GM19372 (cell line): ENCODE data around the gene RNF144B.
"Not testable (repeated sequence)": the region's sequence is repeated elsewhere in the genome, so short reads cannot be mapped to it uniquely, and the experiment has no call there.

ENCODE experiments used
- ATAC-seq: cut with Tn5 transposase; IDR thresholded peaks from one replicate; pipeline ENCODE4 v1.9.1; 2021; ENCODE audit warnings: mild to moderate bottlenecking, low read depth, moderate library complexity; ENCODE audit not compliant: unreplicated experiment

Gene RNF144B

DNA sequence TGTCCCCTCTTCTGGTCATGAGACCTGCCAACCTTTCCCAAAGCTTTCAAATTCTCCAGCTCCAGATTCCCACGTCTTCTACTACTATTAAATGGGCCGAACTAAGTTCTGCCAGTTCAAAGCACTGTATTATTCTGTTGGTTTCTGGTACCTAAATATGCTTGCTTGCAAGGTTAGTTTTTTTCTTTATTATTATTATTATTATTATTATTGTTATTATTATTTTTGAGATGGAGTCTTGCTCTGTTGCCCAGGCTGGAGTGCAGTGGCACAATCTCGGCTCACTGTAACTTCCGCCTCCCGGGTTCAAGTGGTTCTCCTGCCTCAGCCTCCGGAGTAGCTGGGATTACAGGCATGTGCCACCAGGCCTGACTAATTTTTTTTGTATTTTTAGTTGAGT, 17.8 kb downstream of the RNF144B start:
- ATAC-seq: not testable (repeated sequence)

DNA sequence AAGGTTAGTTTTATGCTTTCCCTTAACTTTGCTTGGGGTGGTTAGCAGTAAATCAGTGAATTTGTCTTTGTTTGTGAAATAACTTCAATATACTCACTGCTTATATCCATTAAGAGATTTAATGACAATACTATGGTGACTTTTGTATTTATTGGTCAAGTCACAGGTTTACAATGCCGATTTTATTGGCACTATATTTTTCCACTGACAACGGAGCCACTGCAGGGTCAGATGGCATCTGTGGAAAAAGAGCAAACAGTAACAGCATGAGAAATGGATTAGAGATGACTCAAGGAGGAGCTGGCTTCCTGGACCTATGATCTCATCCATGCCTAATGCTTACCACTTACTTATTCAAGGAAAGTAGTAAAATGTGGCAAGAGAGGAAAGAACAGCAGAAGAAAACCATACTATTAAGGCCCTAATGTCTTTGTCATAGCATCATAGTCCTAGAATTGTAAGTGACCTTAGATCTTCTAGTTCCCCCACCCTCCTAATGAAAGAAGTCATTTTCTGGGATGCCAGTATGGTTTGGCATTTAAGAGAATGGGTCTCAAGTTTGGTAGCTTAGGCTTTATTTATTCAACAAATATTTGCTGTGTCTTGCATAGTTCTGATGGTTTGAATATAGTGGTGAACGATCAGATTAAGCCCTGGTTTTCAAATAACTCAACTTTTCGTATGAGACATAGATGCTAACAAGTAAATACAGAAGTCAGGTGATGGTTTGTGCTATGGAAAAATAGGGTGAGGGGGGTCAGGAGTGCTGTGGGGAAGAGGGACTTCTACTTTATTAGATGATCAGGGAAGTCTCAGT, 18.5 kb downstream of the RNF144B start:
- ATAC-seq: no peak

DNA sequence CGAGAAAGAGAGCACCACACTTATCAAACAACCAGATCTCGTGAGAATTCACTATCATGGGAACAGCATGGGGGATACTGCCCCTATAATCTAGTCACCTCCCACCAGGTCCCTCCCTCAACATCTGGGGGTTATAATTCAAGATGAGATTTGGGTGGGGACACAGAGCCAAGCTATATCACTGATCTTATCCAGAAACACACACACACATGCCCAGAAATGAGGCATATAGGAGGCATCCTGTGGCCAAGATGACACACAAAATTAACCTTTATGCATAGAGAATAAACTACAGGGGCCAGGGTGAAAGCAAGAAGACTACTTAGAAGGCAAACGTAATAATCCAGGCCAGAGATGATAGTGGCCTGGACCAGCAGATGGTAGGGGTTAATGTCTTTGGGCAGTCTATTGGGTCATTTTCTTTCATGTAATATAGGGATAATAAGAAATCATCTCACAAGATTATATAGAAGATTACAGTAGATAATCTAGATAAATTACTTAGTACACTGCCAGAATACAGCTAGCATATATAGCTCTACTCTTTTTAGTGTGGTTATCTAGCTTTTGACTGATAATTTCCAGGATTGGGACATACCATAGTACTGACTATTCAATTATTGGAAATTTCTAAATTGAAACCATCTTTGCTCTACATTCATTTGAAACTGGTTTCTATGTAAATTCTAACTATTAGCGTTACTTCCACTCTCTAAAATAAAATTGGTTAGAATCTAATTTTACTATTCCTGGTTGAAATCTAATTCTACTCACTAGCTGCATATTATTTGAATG, 20.0 kb downstream of the RNF144B start:
- ATAC-seq: no peak

DNA sequence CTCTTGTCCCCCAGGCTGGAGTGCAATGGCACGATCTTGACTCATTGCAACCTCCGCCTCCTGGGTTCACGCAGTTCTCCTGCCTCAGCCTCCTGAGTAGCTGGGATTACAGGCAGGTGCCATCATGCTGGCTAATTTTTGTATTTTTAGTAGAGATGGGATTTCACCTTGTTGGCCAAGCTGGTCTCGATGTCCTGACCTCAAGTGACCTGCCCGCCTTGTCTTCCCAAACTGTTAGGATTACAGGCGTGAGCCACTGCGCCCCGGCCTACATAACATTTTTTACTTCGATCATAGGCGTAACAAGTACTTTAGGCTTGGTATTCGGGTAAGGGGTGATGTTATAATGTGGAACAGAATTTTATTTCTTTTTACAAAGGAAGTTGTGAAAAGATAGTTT, 22.5 kb downstream of the RNF144B start:
- ATAC-seq: not testable (repeated sequence)

DNA sequence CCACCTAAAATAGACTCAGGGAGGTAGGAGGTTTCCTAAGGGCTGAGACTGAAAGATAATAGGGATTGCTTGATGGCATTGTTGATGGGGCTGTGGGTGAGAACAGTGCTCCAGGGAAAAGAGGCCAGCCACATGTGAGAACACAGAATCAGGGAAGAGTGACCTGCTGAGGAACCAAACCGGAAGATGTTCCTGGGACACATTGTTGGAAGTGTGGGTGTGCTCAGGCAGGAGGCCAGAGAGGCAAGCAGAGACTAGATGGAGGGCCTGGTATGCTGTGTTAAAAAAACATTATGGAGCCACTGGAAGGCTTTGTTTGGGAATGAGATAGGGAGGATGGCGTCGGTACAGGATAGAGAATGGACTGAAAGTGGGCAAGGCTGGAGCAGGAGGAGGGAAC, 23.3 kb downstream of the RNF144B start:
- no peak for ATAC-seq

DNA sequence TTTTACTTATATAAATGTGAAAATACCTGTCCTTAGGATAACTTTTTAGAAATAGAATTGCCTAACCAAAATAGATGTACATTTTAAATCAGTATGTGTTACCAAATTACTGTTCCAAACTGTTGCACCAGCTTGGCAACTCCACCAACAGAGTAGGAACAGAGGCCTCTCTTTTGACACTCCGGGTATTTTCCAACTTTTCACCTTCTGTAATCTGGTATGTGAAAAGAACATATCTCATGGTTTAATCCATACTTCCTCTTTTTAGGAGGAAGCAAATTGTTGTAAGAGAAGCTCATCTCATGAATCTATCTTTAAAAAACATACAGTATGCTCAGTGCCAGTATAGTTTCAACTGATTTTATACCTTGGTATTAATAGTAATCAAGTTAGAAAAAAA, 24.9 kb downstream of the RNF144B start:
- no peak for ATAC-seq

DNA sequence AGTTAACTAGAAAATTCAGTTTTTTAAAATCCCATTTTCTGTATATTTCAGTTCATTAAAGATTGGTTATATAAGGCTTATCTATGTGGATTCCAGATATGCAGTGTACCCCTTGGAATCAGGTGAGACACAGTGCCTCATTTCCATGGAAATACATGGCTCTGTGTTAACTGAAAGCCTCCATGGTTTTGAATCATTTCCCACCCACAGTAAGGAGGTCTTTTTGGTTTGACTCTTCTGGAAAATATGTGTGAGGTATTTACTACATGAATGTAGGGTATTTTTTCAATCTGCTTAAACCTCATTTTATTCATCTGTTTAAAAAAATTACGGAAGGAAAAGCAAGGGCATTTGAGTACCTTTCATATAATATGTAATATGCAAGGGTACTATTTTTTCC, 25.5 kb downstream of the RNF144B start:
- ATAC-seq: no peak

DNA sequence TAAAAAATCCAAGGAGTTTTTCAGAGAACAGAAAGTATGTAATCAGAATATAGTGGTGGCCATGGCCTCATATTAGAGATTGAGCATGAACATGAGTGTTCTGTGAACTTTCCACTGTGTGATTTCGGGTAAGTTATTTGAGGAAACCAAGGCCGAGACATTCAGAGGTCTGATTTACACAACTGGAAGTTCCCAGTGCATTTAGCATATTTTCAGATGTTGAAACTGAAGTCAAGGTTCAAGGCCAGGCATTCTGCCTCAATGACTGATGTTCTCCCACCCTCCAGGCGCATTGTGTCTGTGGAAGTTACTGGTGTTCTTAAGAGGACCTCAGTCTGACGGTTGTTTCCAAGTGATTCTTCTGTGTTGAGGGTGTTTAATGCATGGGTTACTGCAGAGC, 26.2 kb downstream of the RNF144B start:
- ATAC-seq: no peak

DNA sequence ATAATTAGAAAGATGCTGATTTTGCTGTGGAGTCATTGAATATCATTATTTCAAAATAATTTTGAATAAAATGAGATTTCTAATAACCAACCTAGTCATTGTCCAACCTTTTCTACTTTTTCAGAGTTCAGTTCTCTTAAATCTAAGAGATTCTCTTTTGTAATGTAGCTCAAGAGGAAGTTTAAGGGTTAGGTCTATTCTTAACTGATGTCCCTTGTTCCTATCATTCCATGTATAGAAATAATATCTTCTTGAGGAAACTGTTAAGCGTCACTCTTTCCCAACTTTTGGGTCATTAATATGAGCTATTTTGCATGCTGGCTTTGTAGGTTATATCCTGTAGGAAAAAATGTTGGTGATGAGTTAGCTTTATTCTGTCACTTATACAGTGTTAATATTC, 27.0 kb downstream of the RNF144B start:
- ATAC-seq: no peak

DNA sequence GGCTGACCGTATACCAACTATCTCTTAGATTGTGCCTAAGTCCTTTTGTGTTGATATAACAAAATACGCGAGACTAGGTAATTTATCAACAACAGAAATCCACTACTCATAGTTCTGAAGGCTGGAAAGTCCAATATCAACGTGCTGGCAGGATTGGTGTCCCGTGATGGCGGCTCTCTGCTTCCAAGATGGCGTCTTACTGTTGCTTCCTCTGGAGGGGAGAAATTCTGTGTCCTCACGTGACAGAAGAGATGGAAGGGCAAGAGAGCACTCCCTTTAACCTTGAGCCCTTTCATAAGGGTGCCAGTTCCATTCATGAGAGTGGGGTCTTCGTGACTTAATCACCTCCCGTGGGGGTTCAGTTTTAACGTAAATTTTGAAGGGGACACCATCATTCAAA, 28.1 kb downstream of the RNF144B start:
- ATAC-seq: no peak

DNA sequence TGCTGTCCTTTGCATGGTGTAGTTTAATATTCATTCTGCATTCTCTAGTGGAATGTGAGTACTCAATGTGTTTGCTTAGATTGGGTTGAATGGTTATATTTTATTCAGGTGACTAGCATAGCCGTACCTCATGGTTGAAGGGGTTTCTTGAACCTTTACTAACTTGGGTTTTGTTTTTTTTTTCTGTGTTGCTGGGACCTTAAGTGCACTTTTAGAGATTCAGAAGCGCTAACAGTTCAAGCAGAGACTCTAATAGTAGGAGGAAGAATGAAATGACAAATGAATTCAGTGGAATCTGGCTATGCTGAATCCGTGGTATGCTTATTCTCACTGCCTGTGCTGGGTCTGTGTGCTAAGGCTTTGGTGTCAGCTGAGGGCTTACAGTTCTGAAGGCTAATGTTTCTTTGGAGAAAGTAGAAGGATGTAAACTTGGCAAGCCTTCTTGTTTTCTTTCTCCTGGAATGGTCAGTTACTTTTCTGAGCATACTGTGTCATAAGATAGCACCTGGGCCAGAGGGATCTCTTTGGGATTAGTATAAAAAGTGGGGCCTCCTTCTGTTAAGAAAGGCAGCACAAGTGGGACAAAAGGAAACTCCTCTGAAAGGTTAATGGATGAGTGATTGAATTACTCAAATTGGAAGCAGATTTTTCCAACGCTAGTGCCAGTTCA, 28.7 kb downstream of the RNF144B start:
- no peak for ATAC-seq

DNA sequence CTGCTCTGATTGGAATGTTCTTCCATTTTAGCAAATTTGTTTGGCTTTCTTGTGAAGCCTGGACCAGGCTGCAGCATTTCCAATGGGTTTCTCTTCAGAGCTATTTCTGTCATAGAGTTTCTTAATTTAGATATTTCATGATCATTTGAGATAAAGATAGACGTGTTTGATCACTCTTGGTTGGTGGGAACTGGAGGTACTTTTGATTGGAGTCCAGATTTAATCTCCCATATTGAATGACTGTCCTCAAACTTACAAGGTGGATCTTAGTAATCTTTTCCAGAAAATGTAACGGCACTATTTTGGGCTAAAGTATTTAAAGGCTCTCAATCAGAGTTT, 29.2 kb downstream of the RNF144B start:
- no peak for ATAC-seq

DNA sequence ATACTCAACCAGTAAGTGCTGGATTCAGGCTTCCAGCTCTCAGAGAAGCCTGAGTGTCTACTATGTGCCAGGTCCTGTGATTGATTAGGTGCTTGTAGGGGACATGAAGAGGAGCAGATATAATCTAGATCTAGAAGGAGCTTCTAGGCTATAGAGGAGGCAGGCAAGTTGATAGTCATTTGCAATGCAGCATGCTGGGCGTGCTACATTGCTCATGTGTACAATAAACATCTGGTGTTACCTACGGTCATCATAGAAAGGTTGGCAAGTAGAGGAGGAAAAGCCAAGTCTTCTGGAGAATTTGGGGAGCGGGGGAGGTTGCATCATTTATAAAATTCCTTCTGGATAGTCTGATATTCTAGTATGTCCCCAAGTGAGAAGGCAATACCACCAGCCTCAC, 33.2 kb downstream of the RNF144B start:
- ATAC-seq: no peak

DNA sequence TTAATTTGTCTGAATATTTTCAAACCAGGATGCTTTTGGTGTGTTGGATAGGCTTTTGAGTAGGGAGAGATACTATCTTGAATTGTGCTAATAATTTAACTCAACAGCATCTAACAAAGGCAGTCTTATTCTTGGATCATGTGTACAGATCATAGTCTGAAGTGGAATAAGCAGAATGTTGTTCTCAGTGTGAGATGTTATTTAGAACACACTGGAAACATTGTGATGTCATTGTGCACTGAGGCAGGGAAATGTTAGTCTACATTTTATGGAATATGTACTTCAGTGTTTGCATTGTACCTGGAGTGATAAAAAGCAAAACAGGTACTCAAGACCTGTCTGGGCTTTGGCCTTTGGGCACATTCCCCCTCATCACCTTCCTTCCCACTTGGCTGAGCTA, 35.0 kb downstream of the RNF144B start:
- no peak for ATAC-seq

DNA sequence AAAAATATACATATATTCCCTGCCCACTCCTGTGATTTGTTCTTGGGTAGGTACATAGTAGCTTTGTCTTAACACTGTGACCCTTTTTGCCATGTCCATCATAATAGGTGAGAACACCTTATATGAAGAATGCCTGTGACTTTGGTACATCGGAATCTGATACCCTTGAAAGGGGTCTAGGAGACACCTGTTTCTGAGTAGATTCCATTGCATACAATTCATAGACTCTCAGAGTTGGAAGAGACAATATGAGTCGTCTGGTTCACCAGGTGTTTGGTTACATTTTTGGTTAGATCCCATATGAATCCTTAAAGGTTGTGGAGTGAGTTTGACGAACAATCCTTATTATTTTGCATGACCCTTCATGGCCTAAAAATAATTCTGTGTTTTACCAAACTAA, 36.3 kb downstream of the RNF144B start:
- no peak for ATAC-seq

DNA sequence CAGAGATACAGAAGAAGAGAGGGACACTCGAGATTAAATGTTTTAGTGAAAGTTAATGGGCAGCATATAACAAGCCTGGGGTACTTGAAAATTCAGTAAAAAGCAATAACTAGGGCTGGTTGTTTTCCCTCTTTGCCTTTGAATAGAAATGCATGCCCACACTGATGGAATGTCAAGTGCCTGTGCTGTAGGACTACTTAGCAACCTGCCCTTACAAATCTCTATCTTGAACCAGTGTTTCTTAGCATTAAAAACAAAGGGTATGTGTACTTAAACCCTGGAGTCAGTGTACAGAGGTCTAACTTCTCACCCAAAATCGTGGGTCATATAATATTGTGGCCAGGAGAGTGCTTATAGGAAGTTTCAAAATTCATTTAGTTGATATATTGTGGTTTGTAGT, 37.1 kb downstream of the RNF144B start:
- no peak for ATAC-seq

DNA sequence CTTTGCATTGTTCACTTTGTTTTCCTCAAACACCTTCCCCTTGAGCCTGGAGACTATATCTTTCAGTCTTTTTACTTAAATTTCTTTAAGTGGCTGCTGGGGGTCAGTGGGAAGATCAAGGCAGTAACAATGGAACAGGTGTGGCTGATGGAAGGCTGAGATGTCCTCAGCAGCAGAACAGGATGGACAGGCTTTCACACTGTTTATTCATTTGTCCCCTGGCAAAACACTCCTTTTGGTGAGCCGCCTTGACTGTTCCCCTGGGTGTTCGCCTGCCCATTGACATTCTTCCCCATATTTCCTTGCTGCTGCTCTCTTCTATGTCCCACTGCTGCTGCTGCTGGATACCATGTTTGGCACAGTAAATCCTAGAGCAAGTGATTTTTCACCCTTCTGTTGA, 38.1 kb downstream of the RNF144B start:
- no peak for ATAC-seq

DNA sequence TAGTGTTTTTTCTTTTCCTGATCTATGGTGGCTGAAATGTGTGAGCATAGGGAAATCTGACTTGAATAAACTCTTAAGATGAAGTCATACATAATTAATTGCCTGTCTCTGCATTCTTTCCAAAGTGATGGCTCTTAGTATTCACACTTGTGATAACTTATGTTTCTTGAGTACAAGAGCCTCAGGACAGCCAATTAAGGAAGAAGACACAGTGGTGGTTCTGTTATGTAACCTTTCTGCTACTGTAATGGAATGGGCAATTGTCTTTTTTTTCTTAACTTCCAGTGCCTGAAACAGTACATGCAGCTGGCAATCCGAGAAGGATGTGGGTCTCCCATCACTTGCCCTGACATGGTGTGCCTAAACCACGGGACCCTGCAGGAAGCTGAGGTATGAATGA, 40.1 kb downstream of the RNF144B start:
- no peak for ATAC-seq

DNA sequence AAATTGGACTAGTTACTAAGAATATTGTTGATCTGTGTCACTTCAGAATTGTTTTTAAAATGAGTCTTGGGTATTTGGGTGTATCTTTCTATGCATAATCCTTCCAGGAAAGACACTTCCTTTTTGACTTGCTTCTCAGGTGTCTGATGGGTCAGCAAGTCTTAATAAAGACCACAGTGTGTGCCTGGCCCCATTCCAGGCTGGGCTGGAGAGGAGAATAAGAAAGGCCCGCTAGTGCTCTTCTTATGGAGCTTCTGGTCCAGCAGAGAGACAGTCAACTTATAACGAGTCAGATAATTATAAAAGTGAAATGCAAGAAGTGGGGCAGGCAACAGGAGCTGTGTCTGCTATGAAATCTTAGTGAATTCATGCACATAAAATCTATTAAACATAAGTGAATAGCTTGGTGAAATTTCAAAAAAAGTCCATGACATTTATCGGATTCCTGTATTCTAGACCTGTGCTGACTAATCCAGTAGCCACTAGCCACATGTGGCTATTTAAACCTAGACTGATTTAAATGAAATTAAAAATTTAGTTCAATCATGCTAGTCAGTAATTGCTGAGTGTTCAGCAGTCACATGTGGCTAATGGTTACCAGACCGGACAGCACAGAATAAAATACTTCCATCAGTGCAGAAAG, 42.6 kb downstream of the RNF144B start:
- no peak for ATAC-seq

DNA sequence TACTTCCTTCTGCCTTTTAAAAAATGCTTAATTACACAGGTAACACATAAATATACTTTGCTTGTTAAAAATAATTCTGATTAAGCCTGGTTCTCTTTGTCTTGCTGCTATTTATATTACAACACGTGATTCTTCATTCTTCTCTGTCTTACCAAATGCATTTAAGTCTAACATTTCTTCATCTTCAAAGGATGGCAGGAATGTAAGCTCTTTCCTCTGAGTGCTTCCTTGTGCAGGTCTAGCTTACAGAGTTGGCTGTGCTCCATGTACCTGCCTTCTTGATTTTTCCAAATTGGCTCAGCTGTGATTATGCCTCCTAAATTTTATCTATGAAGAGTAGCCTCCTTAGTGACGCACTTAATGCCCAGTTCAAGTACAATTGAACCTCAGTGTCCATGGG, 44.4 kb downstream of the RNF144B start:
- ATAC-seq: no peak

DNA sequence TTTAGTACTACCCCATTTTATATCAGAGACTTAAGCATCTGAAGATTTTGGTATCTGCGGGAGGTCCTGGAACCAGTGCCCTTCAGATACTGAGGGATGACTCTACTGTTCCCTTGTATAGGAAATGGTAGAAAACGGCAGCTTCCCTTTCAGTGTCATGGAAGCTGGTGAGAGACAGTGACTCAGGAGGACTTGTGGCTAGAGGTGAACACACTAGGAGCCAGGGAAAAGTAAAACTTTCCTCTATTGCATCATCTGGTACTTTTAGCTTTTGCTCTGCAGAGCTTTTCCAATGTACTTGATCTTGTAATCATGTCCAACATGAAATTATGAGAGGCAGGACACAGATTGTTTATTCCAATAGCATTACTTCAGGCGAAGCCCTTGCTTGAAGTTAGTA, 45.0 kb downstream of the RNF144B start:
- ATAC-seq: no peak
